ENCODE measurements around the gene MYRF.

MYRF gene

GRCh38 chr11:61728066-61728939 is 24.1 kb upstream of the MYRF start:
- no peak for TF ChIP-seq POLR2A (IDR thresholded peaks at IDR 0.05; ENCODE audit: low read depth, low read length)
- DNase-seq (ENCODE audit: insufficient read length, low spot score): no peak
- no peak for FAIRE-seq

DNA sequence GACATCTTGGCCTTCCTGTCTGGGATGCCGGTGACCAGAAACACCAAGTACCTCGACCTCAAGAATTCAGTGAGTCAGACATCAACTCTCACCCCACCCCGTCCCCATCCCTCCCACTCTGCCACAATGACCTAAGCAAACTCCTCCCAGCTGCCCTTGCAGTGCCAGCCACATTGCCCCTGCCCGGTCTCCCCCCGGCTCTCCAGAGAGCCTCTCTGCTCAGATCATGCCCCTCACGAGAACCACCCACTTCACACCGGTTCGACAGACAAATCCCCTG is 23.6 kb upstream of the MYRF start:
- TF ChIP-seq POLR2A (IDR thresholded peaks at IDR 0.05; ENCODE audit: low read depth, low read length): no peak
- DNase-seq (ENCODE audit: insufficient read length, low spot score): peak; percentile 95
- FAIRE-seq: peak; percentile 33

DNA sequence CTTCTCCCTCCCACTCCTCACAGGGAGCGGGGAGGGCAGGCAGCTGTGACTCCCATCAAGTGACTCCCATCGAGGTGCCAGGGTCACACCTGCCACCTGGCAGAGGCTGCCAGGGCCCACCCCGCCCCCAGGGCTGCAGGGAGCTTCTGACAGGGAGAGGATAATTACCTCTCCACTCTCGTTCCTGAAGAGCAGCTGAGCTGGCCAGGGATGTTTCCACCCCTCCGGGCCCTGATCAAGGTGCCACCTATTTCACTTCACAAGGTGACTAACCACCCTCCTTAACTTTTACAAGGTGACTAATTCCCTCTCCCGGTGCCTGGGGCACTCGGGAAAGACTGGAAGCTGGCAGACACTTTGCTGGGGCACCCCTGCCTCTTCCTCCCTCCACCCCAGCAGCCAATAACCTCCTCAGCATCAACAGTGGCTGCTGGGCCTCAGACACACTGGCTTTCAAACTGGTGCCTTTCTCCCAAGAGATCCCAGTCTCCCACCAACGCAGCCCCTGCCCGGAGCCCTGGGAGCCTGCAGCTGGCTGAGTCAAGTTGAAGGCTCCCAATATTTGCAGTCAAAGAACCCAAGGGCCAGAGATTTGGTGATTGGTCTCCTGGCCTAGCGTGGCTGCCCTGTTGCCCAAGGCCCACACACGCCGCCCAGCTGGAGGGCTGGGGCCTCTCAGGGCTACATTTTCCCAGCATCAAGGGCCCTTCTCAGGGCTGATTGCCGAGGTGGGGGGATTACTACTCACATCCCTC is 22.0 kb upstream of the MYRF start:
- no peak for FAIRE-seq

GRCh38 chr11:61731211-61731951 is 21.1 kb upstream of the MYRF start:
- DNase-seq (ENCODE audit: insufficient read length, low spot score): no peak
- TF ChIP-seq POLR2A (IDR thresholded peaks at IDR 0.05; ENCODE audit: low read depth, low read length): no peak
- FAIRE-seq: no peak

More for the DNA sequence above, 22.0 kb upstream of the MYRF start:
- peak; percentile 67 for DNase-seq (ENCODE audit: insufficient read length, low spot score)
- no peak for TF ChIP-seq POLR2A (IDR thresholded peaks at IDR 0.05; ENCODE audit: low read depth, low read length)

DNA sequence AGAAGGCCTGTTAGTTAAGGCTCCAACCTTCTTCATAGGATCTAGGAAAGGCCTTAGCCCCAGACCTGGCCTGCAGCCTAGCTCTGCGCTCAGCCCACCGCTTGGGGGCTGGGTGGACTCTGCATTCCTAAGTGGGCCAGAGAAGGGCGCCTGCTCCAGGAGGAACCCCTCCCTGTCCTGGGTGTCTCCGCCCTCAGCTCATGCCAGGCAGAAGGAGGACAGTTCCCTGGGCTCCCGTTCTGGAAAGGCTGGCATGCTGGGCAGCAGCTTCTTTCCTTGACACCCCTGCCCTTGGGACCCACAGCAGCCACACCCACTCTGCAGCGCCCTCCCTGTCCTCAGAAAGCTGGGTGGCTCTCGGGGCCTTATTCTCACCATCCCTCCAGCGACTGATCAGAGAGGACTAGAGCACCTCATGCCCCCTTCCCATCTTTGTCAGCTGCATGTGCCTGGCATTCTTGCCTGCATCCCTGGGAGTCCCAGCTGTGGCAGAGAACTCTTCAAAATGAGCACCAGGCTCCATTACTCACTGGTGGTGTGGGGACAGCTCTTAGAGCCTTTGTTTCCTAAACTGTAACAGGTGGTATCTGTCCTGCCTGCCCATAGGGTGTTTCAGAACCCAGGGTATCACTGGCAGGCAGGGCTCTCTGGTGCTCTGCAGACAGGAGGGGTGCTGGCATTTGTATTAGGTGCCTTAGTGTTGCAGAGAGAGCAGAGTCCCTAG is 20.3 kb upstream of the MYRF start:
- no peak for FAIRE-seq
- no peak for TF ChIP-seq POLR2A (IDR thresholded peaks at IDR 0.05; ENCODE audit: low read depth, low read length)
- DNase-seq (ENCODE audit: insufficient read length, low spot score): no peak

GRCh38 chr11:61732705-61733104 is 19.7 kb upstream of the MYRF start:
- peak; percentile 95 for DNase-seq (ENCODE audit: insufficient read length, low spot score)
- TF ChIP-seq POLR2A (IDR thresholded peaks at IDR 0.05; ENCODE audit: low read depth, low read length): no peak
- FAIRE-seq: no peak

DNA sequence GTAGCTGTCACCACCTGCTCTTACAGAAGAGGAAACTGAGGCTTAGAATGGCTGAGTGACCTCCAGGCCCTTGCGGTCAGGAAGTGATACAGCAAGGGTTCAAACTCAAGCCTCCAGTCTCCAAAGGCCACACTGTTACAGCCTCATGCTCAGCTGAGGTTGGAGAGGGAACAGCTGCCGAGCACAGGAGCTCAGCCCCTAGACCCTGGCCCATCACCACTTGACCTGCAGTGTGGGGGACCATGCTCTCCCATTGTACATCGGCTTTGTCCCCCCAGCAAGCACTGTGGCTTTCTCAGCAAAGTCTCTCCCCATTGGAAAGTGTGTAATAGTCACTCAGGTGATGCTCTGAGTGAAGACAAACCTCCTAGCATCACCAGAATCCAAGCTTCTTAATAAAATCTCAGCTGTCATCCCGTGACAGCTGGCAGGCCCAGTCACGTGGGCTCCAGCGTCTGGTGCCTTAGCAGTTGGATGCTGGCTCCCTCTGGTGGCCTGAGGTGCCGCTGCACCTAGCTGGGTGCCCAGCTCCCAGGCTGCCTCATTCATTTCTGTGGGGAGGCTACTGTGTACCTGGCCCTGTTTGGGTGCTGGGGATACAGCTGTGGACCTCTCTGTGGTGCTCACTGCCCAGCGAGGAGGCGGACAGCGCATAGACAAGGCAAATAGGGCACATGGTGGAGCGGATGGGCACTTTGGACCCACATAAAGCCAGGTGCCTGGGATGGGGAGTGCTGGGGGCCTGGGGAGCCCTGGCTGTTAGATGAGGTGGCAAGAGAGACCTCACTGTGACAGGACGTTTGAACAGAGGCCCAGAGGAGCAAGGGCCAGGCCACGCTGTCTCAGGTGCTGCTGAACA is 19.1 kb upstream of the MYRF start:
- peak; percentile 86 for DNase-seq (ENCODE audit: insufficient read length, low spot score)
- no peak for FAIRE-seq
- TF ChIP-seq POLR2A (IDR thresholded peaks at IDR 0.05; ENCODE audit: low read depth, low read length): no peak

GRCh38 chr11:61734767-61735166 is 17.7 kb upstream of the MYRF start:
- no peak for FAIRE-seq
- no peak for DNase-seq (ENCODE audit: insufficient read length, low spot score)
- no peak for TF ChIP-seq POLR2A (IDR thresholded peaks at IDR 0.05; ENCODE audit: low read depth, low read length)

DNA sequence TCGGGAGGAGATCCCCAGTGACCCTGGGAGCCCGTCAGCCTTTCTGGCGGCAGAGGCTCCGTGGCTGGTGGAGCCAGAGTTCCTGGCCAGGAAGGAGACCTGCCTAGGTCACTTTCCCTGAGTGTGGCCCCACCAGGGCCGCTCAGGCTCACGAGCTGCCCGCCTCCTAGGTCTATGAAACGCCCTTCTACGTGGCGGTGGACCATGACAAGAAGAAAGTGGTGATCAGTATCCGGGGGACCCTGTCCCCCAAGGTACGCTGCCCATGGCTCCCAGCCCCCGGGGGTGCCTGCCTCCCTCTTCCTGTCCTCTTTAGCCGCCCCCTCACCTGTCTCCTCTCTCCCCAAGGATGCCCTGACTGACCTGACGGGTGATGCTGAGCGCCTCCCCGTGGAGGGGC is 17.0 kb upstream of the MYRF start:
- DNase-seq (ENCODE audit: insufficient read length, low spot score): no peak
- FAIRE-seq: no peak
- TF ChIP-seq POLR2A (IDR thresholded peaks at IDR 0.05; ENCODE audit: low read depth, low read length): no peak

- FAIRE-seq: no peak
- TF ChIP-seq POLR2A (IDR thresholded peaks at IDR 0.05; ENCODE audit: low read depth, low read length): no peak
- peak; percentile 68 for DNase-seq (ENCODE audit: insufficient read length, low spot score)
Measured at GRCh38 chr11:61736310-61736709, 16.1 kb upstream of the MYRF start.

DNA sequence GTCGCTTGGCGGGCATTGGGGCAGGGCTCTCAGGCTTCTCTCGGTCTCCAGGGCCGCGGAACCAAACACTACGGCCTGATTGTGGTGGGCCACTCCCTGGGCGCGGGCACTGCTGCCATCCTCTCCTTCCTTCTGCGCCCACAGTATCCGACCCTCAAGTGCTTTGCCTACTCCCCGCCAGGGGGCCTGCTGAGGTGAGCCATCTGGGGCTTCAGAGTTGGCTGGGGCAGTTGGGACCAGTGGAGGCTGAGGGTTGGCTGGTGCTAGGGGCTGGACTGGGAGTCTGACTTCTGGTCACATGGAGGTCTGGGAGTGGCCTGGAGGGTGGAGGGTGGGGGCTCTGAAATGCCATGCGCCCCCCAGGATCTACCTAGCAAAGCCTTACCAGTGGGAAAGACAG is 15.3 kb upstream of the MYRF start:
- no peak for DNase-seq (ENCODE audit: insufficient read length, low spot score)
- no peak for TF ChIP-seq POLR2A (IDR thresholded peaks at IDR 0.05; ENCODE audit: low read depth, low read length)
- FAIRE-seq: no peak

DNA sequence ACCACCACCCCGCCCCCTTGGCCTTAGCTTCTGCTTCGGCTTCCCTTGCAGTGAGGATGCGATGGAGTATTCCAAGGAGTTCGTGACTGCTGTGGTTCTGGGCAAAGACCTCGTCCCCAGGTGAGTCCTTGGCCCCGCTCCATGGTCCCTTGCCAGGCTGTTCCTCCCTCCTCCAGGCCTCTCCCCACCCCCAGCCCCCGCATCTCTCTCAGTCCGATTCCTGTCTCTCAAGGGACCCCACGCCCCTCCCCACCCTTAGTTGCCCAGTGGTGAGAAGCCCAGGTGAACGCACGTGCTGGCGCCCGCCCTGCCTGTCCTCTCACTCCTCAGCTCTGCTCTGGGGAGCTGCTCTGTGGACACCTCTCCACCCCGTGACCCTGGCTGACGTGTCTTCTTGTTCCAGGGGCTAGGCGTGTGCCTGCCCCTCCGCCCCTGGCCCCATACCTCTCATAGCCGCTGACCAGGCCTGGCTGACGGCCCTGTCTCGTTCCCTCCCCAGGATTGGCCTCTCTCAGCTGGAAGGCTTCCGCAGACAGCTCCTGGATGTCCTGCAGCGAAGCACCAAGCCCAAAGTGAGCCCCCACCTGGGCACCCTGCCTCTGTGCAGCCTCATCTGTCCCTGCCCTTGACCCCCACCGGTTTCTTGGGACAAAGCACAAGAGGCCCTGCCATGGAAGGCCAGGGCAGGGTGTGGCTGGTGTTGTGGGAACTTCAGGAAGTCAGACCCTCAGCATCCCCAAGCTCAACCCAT is 14.6 kb upstream of the MYRF start:
- no peak for TF ChIP-seq POLR2A (IDR thresholded peaks at IDR 0.05; ENCODE audit: low read depth, low read length)
- FAIRE-seq: no peak
- DNase-seq (ENCODE audit: insufficient read length, low spot score): no peak
